NCI-H748 (cell line): ENCODE results near the gene ZNF30.
"Not testable (repeated sequence)": the region's sequence is repeated elsewhere in the genome, so short reads cannot be mapped to it uniquely, and the experiment has no call there.

Source experiments
- DNase-seq: peaks from one replicate; lab custom pipeline; 2025; ENCODE audit not compliant: unreplicated experiment; lab: John Stamatoyannopoulos, UW

ZNF30 gene

GRCh38 chr19:34985249-34986022, 58.7 kb downstream of the ZNF30 start:
- DNase-seq, result peak; percentile 38

GRCh38 chr19:34988119-34988518, 61.4 kb downstream of the ZNF30 start:
- DNase-seq, result no peak

GRCh38 chr19:34989298-34989697, 62.6 kb downstream of the ZNF30 start:
- no peak for DNase-seq

- DNase-seq, result no peak
These were observed 64.0 kb downstream of the ZNF30 start for GRCh38 chr19:34990578-34991192.

GRCh38 chr19:34991542-34992333, 65.0 kb downstream of the ZNF30 start:
- no peak for DNase-seq

GRCh38 chr19:34992582-34992981, 65.9 kb downstream of the ZNF30 start:
- DNase-seq, result not testable (repeated sequence)

GRCh38 chr19:34994286-34994642, 67.6 kb downstream of the ZNF30 start:
- no peak for DNase-seq
